ENCODE results near the gene DGCR8.
A peak's percentile ranks its signal among the peaks of the same experiment; 100 is the strongest.

DGCR8 gene

DNA sequence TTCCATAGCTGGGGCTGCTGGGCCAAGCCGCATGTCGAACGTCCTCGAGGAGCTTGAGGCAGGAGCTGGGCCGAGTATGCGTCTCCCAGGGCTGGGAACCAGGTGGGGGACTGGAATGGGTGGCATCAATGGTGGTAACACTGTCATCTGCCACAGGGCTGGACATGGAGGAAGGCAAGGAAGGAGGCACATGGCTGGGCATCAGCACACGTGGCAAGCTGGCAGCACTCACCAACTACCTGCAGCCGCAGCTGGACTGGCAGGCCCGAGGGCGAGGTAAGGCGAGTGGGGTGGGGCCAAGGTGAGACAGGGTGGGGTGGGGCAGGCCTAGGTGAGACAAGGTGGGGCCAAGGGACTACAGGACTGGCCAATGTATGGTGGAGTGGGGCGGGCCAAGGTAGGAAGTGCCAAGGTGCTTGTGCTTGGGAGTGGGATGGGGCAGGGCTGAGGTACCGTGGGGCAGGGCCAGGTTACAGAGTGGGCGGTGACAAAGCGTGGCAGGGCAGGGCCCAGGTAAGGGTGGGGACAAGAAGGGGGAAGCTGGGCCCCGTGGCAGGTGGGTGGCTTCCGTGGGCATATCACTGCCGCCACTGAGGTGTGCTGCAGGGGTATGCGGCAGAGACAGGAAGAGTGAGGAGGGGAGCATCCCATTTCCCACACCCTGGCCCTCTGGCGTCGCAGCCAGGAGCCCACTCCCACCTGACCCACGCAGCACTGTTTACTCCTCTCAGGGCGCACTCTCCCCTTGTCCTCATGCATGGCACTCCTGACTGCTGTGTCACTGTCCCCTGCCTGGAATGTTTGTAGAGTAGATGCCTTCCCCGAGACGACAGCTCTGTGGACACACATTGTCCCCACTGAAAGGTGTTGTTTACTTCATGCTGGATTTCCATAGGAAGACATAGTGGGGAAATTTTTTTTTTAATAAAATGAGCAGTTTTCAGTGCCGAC, 27.5 kb upstream of the DGCR8 start:
- no peak for DNase-seq

DNA sequence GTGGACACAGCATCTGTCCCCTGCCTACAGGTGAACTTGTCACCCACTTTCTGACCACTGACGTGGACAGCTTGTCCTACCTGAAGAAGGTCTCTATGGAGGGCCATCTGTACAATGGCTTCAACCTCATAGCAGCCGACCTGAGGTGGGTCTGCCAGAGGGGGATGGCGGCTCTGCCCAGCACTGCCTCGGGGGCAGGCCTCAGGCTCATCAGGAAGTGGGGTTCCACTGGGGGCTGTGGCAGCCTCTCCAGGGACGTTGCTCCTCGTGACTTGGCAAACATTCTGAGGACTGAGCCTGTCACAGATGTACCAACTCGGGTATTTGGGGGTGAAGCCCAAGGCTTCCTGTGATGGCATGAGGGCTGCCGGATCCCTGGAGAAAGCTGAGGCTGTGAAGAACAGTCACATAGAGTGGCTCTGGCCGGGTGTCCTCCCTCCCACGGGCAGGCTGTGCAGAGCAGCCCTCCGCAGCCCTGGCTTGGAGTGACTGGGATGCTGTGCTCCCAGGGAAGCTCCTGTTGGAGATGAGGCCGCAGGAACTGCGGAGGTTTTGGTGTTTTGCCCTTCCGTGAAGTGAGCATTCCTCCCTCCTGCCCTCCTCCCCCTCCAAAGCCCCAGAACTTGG, 26.5 kb upstream of the DGCR8 start:
- DNase-seq, result no peak

DNA sequence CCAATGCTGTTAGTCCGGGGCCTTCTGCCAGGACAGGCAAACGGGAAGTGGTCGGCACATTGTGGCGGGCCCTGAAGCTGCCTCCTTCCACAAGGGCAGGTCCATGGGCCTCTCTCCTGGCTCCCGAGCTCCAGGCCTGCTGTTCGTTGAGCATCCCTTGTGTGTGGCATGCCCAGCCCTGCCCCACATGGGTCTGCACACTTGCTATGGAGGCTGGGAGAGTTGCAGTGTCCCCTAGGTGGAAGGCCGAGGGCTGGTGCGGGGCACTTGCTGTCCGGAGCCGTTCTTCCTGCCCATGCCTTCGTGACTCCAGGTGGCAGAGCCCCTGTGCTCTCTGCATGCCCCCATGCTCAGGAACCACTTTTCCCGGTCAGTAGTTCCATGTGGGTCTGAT, 26.0 kb upstream of the DGCR8 start:
- no peak for DNase-seq

DNA sequence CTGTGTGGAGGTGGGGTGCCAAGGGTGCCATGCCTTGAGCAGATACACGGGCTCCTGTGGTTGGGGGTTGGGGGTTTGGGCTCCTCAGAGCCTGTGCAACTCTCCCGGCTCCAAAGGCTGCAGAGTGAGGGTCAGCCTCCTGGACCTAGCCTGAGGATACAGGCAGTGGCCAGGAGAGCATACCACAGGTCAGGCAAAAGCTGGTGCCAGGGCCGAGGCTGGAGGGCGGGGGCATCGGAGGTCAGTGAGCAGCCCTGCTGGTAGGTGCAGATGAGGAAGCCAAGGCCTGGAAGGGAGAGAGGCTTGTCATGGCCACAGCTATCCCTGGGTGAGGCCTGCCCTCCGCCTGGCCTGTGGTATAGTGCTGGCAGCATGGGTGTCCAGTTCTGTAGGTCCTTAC, 25.6 kb upstream of the DGCR8 start:
- DNase-seq, result no peak

DNA sequence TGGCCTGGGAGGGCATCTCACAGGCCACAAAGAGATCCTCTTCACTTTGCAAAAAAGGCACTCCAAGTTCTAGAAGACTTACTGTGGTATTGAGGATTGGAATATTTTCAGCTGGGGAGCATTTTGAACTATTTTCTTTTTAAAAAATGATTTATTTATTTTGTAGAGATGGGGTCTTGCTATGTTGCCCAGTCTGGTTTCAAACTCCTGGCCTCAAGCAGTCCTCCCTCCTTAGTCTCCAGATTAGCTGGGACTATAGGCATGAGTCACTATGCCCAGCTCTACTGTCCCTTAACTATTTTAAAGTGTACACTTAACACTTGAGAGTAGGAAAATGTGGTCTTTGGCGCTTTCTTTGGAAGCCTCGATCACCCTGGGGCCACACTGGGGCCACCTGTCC, 24.9 kb upstream of the DGCR8 start:
- no peak for DNase-seq

DNA sequence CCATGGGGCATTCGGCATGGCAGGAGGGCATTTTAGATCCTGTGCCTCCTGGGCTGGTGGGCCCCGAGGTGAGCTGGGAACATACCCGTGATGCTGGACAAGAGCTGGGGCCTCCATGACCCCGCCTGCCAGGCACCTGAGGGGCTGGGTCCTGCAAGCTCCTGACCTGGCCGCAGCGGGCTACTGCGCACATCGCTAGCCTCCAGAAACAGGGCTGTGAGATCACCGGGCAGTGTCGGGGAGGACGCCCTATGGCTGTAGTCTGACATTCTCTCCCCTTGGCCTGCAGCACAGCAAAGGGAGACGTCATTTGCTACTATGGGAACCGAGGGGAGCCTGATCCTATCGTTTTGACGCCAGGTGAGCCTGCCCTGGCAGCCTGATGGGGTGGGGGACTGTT, 24.4 kb upstream of the DGCR8 start:
- no peak for DNase-seq

DNA sequence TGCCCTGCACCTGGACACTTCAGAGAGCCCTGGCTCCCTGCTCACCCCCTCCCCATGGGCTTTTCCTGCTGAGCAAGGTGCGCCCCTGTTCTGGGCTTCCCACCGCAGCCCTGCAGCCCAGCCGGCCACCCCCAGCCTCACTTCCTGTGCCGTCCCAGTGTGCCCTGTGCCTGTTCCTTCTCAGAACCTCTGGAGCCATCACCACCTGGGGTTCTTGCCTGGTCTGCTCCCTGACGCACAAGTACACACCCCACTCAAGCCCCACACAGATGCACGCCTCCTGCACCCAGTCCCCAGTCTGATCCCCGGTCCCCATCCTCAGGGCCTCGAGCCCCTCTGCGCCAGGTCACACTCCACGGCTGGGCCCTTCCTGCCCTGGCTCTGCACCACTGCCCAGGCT, 23.9 kb upstream of the DGCR8 start:
- DNase-seq, result no peak

DNA sequence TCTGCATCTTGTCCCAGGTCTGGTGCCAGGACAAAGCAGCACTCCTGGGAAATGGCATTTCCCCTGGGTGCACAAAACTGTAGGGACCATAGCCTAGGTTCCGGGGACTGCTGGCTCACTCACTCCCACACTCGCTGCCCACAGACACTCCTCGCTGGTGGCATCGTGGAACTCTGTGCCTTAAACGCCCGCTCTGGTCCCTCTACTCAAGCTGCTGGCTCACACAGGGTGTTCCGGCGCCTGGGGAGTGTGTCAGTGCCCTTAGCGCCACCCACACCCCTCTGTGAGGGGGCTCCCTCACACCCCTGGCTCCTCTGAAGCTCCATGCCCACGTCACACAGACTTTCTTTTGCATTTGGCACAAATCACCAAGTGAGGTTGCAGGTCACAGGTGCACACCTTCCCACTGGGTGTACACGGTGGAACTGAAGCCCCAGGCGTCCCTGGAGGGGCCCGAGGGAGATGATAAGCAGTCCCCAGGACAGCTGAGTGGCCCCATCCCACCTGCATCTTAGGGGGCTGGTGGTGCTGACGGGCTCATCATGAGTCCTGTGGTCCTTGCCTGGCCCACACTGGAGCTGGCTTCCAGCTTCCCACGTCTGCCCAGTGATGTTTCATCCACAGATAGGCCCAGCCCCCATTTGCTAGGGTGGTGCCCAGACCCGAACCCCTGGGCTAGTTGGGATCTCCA, 23.2 kb upstream of the DGCR8 start:
- DNase-seq, result no peak

DNA sequence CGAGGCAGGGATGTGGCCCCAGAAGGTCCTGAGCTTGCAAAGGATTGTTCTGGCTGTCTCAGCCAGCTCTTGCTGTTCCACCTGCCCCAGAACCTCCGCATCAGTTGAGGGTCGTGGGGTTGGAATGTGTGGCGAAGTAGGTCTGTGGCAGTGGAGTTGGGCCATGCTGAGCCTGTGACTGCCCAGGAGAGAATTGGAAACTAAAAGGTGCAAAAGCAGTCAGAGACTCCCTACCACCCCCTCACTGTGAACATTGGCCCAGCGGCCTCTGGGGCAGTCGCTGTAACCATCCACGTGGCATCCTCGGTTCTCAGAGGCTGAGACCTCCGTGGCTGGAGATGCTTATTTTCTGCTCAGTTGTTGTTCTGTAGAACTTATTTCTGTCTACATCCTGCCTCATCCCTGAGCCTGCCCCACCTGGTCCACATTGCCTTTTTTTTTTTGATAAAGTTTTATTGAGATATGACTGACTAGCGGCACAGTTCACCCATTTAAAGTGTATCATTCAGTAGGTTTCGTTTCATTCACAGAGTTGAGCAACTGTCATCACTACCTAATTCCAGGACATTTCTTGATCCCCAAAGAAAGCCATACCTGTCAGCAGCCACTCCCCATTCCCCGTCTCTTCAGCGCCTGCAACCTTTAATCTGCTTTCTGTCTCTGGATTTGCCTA, 22.3 kb upstream of the DGCR8 start:
- DNase-seq, result no peak

DNA sequence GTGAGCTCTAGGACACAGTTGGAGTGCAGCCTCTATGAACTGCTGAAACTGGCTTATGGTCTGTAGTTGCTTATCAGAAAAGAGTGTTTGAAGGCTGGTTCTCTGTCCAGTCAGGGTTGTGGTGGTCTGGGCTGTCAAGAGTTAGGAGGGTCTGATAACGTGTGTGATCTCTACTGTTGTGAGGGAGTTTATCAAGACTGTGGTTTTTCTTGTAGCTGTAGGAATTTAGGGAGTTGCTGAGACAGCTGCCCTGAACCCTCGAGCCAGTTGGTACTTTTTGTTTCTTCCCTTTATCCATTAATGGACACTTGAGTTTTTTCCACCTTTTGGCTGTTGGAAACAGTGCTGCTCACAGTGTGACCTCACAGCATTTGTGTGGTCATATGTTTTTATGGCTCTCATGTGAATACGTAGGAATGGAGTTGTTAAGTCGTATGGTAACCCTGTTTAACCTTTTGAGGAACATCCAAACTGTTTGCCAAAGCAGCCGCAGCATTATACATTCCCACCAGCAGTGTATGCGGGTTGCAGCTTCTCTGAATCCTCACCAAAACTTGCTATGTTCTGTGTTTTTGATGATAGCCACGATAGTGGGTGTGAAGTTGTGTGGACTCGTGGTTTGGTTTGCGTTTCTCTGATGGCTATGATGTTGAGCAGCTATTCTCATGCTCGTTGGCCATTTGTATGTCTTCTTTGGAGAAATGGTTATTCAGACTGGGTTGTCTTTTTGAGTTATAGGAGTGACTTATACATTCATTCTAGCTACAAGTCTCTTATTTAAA, 20.9 kb upstream of the DGCR8 start:
- DNase-seq, result no peak

DNA sequence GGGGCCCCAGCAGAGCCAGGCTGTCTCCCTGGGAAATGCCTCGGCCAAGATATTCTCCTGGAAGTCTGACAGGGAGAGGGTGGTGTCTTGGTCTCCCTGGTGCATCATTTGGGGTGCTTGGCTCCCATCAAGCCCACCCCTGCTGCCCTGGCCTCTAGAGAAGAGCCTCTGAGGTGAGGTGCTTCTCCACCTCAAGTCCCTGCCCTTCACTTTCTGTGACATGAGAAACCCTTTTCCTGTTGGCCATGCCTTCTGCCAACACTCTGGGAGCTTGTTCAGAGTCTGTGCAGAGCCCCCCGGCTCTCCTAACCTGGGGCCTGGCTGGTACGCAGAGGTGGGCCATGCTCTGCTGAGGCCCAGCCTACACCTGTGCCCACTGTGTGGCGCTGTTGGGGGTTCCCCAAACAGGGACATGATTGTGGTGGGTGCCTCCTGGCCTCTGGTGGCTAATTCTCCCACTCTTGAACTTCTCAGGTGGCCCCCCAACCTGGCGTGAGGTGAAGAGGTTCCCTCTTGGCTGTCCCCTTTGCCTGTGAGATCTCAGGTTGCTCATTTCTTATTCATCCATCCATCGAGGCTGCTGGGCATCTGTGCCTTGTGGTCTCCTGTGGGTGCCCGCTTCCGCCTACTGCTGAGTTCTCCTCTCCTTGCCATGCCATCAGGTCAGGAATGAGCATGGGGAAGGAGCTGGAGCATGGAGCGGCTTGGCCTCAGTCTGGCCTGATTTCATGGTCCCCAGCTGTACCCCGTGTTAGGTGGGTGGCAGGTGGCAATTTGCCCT, 19.2 kb upstream of the DGCR8 start:
- no peak for DNase-seq

DNA sequence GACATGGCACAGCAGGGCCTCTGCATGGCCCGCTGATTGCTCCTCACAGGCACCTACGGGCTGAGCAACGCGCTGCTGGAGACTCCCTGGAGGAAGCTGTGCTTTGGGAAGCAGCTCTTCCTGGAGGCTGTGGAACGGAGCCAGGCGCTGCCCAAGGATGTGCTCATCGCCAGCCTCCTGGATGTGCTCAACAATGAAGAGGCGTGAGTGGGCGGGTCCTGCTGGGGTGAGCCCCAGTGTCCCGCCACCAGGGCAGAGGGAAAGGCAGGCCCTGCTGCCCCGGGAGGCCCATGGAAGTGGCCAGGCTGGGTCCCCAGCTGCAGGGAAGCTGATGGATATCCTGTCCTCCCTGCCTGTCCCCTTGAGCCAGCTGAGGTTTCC, 18.6 kb upstream of the DGCR8 start:
- no peak for DNase-seq

DNA sequence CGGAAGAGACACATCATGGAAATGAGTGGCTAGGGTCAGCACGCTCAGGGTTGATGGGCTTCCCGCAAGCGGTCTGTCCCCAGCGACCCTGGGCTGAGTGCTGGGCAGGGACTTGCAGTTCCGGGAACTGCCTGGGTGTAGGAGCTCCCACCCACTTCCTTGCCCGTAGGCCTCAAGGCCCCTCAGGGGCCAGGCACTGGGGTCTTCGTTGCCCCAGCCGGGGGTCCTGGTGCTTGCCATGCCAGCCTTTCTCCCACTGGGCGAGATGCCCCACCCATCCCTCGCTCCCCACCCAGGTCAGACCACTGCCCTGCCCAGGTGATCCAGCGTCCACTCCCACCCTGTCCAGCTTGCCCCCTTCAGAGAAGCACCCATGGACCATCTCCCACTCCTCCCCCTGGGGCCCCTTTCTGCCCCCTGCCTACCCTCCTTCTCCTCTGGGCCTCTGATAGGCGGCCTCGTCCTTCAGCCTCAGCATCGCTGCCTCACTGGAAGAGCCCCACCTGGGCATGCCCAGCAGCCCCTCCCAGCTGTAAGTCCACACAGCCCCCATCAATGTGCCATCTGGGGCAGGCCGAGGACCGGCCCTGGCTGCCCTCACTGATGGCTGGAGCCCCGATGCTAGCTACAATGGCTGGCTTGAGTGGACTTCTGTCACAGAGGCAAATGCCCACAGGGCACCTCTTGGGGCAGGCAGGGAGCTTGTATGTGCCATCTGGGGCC, 17.8 kb upstream of the DGCR8 start:
- DNase-seq, result no peak

DNA sequence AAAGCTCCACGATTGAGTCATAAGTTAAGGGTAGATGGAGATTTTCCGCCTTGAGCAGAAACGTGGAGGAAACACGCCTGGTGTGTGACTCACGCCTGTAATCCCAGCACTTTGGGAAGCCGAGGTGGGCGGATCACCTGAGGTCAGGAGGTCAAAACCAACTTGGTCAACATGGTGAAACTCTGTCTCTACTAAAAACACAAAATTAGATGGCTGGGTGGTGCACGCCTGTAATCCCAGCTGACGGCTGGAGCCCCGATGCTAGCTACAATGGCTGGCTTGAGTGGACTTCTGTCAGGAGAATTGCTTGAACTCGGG, 17.3 kb upstream of the DGCR8 start:
- DNase-seq, result peak; percentile 9

DNA sequence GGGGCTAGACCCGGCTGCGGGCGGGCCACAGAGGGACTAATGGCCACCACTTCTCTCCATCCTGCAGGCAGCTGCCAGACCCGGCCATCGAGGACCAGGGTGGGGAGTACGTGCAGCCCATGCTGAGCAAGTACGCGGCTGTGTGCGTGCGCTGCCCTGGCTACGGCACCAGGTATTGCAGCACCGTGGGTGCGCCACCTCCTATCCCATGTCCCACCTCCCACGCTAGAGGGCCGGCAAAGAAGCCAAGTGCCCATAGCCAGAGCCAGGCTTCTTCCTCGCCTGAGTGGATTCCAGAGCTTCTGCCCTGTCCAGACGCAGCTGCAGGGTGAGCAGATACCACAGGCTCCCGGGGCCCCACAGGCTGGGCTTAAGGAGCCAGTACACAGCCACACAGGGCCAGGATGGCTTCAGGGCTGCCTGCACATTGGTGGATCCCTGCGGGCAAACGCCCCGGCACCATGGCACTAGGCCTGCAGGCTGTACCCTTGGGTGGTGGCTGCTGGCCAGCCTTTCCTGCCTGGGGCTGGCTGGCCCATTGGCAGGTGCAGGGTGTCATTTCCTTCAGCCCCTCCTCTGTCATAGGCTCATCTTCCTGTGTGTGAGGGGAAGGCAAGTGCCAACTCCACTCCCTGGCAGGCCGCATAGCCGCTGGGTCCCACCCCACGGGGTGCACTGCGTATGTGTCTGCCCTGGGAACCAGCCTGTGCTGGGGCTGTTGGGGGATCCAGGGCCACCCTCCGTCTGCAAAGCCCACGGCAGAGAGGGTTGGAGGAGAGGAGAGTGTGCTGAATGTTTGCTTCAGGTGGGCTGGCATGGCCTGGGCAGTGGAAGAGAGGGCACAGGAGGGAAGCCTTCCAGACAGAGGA, 16.5 kb upstream of the DGCR8 start:
- no peak for DNase-seq

DNA sequence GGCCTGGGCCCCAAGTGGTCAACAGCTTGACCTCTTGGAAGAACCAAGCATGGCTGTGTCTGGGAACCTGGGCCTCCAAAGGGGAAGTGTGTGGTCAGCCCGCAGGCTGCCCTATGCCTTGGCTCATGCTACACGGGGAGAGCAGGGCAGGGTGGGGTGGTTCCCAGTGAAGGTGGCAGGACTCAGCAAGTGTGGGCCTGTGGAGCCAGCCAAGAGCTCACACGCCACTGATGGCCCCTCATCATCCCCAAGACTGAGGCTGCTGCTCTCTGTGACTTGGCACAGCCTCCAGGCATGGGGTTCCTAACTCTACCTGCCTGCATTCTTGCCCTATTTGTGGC, 15.9 kb upstream of the DGCR8 start:
- DNase-seq, result no peak

DNA sequence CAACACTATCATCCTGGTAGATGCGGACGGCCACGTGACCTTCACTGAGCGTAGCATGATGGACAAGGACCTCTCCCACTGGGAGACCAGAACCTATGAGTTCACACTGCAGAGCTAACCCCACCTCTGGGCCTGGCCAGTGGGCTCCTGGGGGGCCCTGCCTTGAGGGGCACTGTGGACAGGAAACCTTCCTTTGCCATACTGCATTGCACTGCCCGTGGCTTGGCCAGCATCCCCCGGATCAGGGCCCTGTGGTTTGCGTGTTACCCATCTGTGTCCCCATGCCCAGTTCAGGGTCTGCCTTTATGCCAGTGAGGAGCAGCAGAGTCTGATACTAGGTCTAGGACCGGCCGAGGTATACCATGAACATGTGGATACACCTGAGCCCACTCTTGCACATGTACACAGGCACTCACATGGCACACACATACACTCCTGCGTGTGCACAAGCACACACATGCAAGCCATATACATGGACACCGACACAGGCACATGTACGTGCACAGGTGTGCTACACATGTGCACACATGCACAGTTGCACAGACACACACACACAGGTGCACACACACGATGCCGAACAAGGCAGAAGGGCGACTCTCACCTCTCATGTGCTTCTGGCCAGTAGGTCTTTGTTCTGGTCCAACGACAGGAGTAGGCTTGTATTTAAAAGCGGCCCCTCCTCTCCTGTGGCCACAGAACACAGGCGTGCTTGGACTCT, 15.3 kb upstream of the DGCR8 start:
- DNase-seq, result no peak

DNA sequence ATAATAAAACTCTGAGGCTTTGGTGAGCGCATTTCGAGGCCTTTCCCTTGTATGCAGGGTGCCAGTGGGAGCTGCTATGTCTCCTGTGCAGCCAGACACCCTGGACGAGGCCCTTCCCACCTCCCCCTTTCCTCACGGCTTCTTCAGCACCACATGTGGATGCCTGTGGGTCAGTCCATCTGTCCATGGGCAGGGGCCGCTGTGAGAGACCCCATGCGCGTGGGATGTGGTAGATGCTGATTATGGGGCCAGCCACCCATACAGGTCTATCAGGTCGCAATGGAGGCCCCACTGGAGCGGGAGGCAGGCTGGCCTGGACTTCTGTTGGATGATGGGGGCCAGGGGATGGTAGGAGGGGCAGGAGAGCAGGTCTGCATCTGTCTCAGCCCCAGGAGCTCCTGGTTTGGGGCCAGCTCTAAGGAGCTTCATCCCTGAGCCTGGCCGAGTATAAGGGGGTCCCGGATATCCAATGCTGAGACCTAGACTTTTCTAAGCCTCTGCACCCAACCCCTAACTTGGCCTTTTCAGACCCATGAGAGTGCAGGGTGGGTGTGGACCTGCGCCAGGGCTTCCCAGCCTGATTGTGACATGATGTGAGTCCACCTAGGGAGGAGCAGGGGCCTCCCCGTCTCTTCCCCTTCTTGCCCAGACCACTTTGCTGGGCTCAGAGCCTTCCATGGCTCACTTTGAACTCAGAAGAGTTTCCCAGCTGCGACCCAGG, 14.0 kb upstream of the DGCR8 start:
- no peak for DNase-seq
